NCI-H2227 treated with DMSO at 0.1 percent for 48 hours (cell line): Measurements from ENCODE around the gene CERCAM.
A peak's percentile ranks its signal among the peaks of the same experiment; 100 is the strongest.
"Not testable (repeated sequence)": the region's sequence is repeated elsewhere in the genome, so short reads cannot be mapped to it uniquely, and the experiment has no call there.

Experiments
- DNase-seq: peaks from one replicate; lab custom pipeline; 2025; lab: John Stamatoyannopoulos, UW

CERCAM gene

GRCh38 chr9:128393145-128393775, 27.4 kb upstream of the CERCAM start:
- DNase-seq: no peak

GRCh38 chr9:128393970-128394369, 26.7 kb upstream of the CERCAM start:
- no peak for DNase-seq

- no peak for DNase-seq
These were observed 26.1 kb upstream of the CERCAM start for GRCh38 chr9:128394379-128395168.

- DNase-seq: no peak
These were observed 23.6 kb upstream of the CERCAM start for GRCh38 chr9:128396970-128397613.

- no peak for DNase-seq
These were observed 22.8 kb upstream of the CERCAM start for GRCh38 chr9:128397831-128398230.

GRCh38 chr9:128399861-128400260, 20.8 kb upstream of the CERCAM start:
- DNase-seq: no peak

- DNase-seq: no peak
These were observed 16.1 kb upstream of the CERCAM start for GRCh38 chr9:128404560-128404959.

- no peak for DNase-seq
These were observed 15.4 kb upstream of the CERCAM start for GRCh38 chr9:128405077-128405779.

- DNase-seq: no peak
These were observed 14.9 kb upstream of the CERCAM start for GRCh38 chr9:128405780-128406171.

GRCh38 chr9:128406848-128407391, 13.7 kb upstream of the CERCAM start:
- DNase-seq: no peak

- DNase-seq: no peak
These were observed 11.7 kb upstream of the CERCAM start for GRCh38 chr9:128408963-128409431.

- DNase-seq: no peak
These were observed 11.2 kb upstream of the CERCAM start for GRCh38 chr9:128409450-128409849.

GRCh38 chr9:128409978-128410377, 10.7 kb upstream of the CERCAM start:
- no peak for DNase-seq

GRCh38 chr9:128411364-128412119, 9.1 kb upstream of the CERCAM start:
- no peak for DNase-seq

- peak; percentile 73 for DNase-seq
These were observed 8.4 kb upstream of the CERCAM start for GRCh38 chr9:128412120-128412790.

- DNase-seq: not testable (repeated sequence)
These were observed 6.9 kb upstream of the CERCAM start for GRCh38 chr9:128413728-128414127.

- DNase-seq: no peak
These were observed 6.2 kb upstream of the CERCAM start for GRCh38 chr9:128414461-128414860.

- DNase-seq: no peak
These were observed 5.4 kb upstream of the CERCAM start for GRCh38 chr9:128415281-128415680.

- no peak for DNase-seq
These were observed 4.6 kb upstream of the CERCAM start for GRCh38 chr9:128416014-128416413.

- DNase-seq: no peak
These were observed 4.1 kb upstream of the CERCAM start for GRCh38 chr9:128416432-128417019.
